ENCODE results near the gene RNU4-1. TPM values are rescaled to one million over a fixed set of nuclear protein-coding genes. Genes with fewer than 3 reads are reported as not detected.

Gene RNU4-1
- under 0.01 TPM in 2 replicates for total RNA-seq

DNA sequence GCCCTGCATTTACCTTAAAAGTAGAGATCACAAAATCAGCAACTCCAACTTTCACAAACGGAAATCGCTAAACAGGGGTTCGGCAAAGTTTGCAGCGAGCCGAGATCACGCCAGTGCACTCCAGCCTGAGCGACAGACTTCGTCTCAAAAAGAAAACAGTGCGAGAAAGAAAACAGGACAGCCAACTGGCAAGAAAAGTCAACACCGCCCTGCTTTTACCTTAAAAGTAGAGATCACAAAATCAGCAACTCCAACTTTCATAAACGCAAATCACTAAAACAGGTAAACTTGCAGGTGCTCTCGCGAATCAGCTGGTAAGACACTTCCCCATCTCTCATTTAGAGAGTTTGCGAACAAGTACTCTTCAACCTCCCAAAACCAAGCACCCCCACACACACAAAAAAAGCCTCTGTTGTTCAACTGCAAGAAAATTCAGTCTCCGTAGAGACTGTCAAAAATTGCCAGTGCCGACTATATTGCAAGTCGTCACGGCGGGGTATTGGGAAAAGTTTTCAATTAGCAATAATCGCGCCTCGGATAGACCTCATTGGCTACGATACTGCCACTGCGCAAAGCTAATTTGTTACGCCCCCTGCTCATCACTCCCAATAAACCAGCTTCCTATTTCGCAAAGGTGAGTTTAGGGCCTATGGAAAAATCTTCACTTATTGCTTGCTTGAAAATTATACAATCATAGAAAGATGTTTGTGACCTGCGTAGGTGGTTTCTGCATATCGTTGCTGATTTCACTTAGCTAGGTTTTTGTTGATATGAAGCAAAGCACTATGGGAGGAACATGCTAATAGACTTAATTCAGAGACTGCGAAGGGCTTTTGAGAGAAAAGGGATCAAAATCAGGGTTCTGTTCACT lies at the start of gene RNU4-1:
TSS of gene RNU4-1 (minus strand) at position 577 of the 871 bp plus-strand sequence.

GRCh38 chr12:120327593-120327992 lies 34.6 kb upstream of the RNU4-1 start, which contains the start of gene PLA2G1B:
Gene PLA2G1B (minus strand): TSS chr12:120327779. CDS start chr12:120327753, 26 bp downstream.

DNA sequence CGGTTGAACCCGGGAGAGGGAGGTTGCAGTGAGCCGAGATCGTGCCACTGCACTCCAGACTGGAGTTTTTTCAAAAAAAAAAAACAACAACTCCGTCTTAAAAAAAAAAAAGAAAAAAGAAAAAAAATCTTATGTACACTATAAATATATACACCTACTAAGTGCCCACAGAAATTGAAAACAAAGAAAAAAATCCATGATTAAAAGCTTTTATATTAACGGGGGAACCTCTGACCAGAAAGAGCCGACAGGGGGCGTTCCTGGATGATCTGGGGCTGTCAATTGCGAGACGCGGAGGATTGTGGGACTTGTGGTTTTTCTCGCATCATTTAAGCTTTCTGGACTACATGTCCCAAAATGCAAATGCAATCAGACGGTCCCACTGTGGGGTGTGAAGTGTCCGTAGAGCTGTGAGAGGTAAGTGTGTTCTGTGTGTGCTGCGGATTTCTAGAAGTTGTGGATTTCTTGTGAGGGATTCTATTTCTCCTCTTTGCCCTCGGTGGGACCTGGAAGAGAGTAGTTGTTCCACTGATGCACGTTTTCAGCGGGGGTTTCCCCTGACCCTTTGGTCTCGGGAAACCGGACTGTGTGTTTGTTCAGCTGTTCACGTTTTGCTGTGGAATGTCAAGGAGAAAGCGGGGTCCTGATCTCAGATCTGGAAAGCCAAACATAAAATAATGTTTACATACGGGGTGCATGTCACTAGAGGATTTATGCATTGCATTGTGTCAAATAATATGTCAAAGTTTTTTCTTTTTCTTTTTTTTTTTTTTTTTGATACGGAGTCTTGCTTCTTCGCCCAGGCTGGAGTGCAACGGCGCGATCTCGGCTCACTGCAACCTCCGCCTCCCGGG lies 9.2 kb upstream of the RNU4-1 start, which contains the start of gene SIRT4:
TSS of gene SIRT4 (plus strand) at position 360 of the 854 bp plus-strand sequence. CDS start 1,241 bp downstream, outside the sequence.

GRCh38 chr12:120265473-120266179 lies 27.4 kb downstream of the RNU4-1 start, which contains the start of gene PXN:
Gene PXN (minus strand): TSS chr12:120265730. CDS start chr12:120265629, 101 bp downstream.

Other genes starting within 250 kb of the RNU4-1 start
- gene RAB35, start 176.5 kb downstream of the RNU4-1 start, total RNA-seq: 23.2 and 36.7 TPM in 2 replicates
- 45.3 and 82.0 TPM in 2 replicates for gene GCN1, start 98.5 kb downstream of the RNU4-1 start, total RNA-seq
- 6,143 and 7,072 TPM in 2 replicates for gene RPLP0, start 92.1 kb downstream of the RNU4-1 start, total RNA-seq
- 57.2 and 95.7 TPM in 2 replicates for gene PXN, start 27.5 kb downstream of the RNU4-1 start, total RNA-seq
- under 0.01 TPM in 2 replicates for gene RNU4-2, start 1.3 kb downstream of the RNU4-1 start, total RNA-seq
- 0.78 and 5.6 TPM in 2 replicates for gene SIRT4, start 9.1 kb upstream of the RNU4-1 start, total RNA-seq
- not detected in 2 replicates for gene PLA2G1B, start 34.5 kb upstream of the RNU4-1 start, total RNA-seq
- gene MSI1, start 75.9 kb upstream of the RNU4-1 start, total RNA-seq: 0.16 and 0.78 TPM in 2 replicates
- gene COX6A1, start 144.9 kb upstream of the RNU4-1 start, total RNA-seq: 398 and 667 TPM in 2 replicates
- gene TRIAP1, start 153.1 kb upstream of the RNU4-1 start, total RNA-seq: 29.0 and 33.6 TPM in 2 replicates
- 16.9 and 22.9 TPM in 2 replicates for gene GATC, start 153.2 kb upstream of the RNU4-1 start, total RNA-seq
- 72.5 and 84.2 TPM in 2 replicates for gene SRSF9, start 176.5 kb upstream of the RNU4-1 start, total RNA-seq
- 244 and 390 TPM in 2 replicates for gene DYNLL1, start 202.9 kb upstream of the RNU4-1 start, total RNA-seq
- gene COQ5, start 235.9 kb upstream of the RNU4-1 start, total RNA-seq: 30.8 and 44.9 TPM in 2 replicates
- gene RNF10, start 241.1 kb upstream of the RNU4-1 start, total RNA-seq: 106 and 123 TPM in 2 replicates